ENCODE results near the gene NAA60.

NAA60 gene

GRCh38 chr16:3413730-3414379, 29.6 kb upstream of the NAA60 start:
- DNase-seq (ENCODE audit: low read depth), result no peak
- no peak for TF ChIP-seq CTCF (IDR thresholded peaks at IDR 0.05; ENCODE audit: low read depth, low read length, missing control alignments)
- H3K4me3 ChIP-seq (ENCODE audit: low read depth, low read length), result no peak overlapping the region

GRCh38 chr16:3431779-3432219, 11.7 kb upstream of the NAA60 start:
- no peak overlapping the region for H3K4me3 ChIP-seq (ENCODE audit: low read depth, low read length)
- no peak for TF ChIP-seq CTCF (IDR thresholded peaks at IDR 0.05; ENCODE audit: low read depth, low read length, missing control alignments)
- DNase-seq (ENCODE audit: low read depth), result peak; percentile 27

GRCh38 chr16:3434373-3434772, 9.1 kb upstream of the NAA60 start:
- no peak for TF ChIP-seq CTCF (IDR thresholded peaks at IDR 0.05; ENCODE audit: low read depth, low read length, missing control alignments)
- H3K4me3 ChIP-seq (ENCODE audit: low read depth, low read length), result no peak overlapping the region
- DNase-seq (ENCODE audit: low read depth), result no peak

GRCh38 chr16:3439637-3440036, 3.8 kb upstream of the NAA60 start:
- no peak overlapping the region for H3K4me3 ChIP-seq (ENCODE audit: low read depth, low read length)
- DNase-seq (ENCODE audit: low read depth), result no peak
- no peak for TF ChIP-seq CTCF (IDR thresholded peaks at IDR 0.05; ENCODE audit: low read depth, low read length, missing control alignments)

GRCh38 chr16:3444032-3444388, 530 bp downstream of the NAA60 start:
- TF ChIP-seq CTCF (IDR thresholded peaks at IDR 0.05; ENCODE audit: low read depth, low read length, missing control alignments), result no peak
- DNase-seq (ENCODE audit: low read depth), result no peak

GRCh38 chr16:3454093-3454492, 10.6 kb downstream of the NAA60 start:
- H3K4me3 ChIP-seq (ENCODE audit: low read depth, low read length), result no peak overlapping the region
- no peak for TF ChIP-seq CTCF (IDR thresholded peaks at IDR 0.05; ENCODE audit: low read depth, low read length, missing control alignments)
- no peak for DNase-seq (ENCODE audit: low read depth)

More at GRCh38 chr16:3444032-3444388, 530 bp downstream of the NAA60 start:
- peak overlapping the region; percentile 68 for H3K4me3 ChIP-seq (ENCODE audit: low read depth, low read length)

GRCh38 chr16:3454631-3455147, 11.2 kb downstream of the NAA60 start:
- TF ChIP-seq CTCF (IDR thresholded peaks at IDR 0.05; ENCODE audit: low read depth, low read length, missing control alignments), result no peak
- DNase-seq (ENCODE audit: low read depth), result no peak
- H3K4me3 ChIP-seq (ENCODE audit: low read depth, low read length), result no peak overlapping the region

All from GM12864 (cell line).